GM18526 (cell line): ENCODE data around the gene TAAR2.

Experiments
- POLR2A ChIP-seq: IDR thresholded peaks from 3 replicates; pipeline ENCODE4 v1.6.1; 2011; ENCODE audit not compliant: insufficient read length; ENCODE audit errors: extremely low read depth

Gene TAAR2

DNA sequence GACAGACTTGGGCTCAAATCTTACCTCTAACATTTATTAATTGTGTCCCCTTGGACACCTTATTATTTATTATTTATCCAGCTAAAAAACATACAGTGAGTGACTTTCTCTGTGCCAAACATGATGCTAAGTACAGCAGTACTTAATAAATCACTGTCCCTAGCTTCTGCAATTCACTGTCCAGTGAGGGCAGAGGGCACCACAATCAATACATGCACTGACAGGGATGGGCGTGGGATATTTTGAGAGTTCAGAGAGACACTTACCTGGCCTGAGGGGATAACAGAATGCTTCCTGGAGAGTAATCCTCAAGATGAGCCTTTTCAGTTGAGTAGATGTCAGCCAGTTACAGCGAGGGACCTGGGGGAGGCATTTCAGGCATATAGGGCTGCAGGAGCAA, 9.3 kb upstream of the TAAR2 start:
- TF ChIP-seq POLR2A: no peak

- TF ChIP-seq POLR2A: no peak
Measured at GRCh38 chr6:132623106-132623845, 799 bp downstream of the TAAR2 start.

DNA sequence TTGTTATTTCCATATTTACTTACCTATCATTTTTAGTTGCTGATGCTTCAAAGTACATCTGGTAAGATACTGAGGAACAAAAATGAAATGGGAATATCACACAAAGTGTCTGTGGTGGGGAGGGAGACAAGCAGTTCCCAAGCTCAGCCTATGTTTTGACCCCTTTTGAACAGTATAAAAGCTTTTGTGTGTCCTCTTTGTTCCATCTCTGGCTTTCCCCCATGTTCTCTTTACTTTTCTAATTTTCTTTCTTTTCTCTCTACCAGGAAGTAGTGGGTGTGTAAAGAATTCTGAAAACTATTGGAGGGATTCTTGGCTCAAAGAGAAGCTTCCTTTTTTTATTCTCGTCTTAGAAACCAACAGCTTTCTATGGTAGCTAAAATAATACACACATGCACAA, 7.4 kb downstream of the TAAR2 start:
- TF ChIP-seq POLR2A: no peak

DNA sequence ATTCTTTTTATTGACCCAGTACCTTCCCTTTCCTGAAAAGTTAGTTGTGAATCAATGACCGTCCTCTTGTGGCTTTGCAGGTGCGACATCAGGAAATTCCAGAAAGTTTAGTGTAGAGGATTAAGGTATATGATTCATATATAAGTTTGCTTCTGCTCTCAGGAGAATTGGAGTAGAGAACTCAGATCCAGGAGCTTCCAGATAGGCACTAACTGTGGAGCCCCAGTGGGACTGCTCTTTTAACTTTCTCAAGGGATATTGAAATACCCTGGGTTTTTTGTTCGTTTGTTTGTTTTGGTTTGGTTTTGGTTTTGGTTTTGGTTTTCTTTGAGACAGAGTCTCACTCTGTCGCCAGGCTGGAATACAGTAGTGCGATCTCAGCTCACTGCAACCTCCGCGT, 9.5 kb downstream of the TAAR2 start:
- TF ChIP-seq POLR2A: no peak

DNA sequence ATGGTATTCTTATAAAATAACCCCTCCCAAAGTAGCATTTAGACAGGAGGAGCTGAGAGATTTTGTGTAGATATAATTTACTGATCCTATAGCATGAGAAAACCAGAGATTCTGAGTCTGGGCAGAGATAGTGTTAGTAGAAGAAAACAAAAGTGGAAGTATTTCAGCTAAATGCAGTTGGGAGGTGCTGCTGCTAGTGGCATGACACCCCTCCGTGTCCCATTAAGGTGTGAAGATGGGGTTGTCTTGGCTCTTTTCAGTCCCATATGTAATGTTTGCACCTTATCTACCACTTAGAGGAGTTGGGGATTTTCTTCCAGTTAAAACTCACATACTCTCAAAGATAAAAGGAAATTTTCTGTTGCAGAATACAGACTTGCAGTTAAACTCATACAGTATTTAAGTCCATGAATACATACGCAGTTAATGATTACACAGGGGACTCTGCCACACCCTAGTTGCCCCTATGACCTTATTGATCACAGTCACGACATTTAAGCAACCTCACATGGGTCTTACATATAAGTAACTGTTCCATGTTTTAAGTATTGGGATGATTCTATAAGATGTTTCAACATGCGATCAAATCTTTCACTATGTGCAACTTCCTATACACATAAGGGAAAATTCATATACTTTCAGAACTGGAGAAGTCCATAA, 11.5 kb downstream of the TAAR2 start:
- no peak for TF ChIP-seq POLR2A

GRCh38 chr6:132611616-132612015, 12.5 kb downstream of the TAAR2 start:
- no peak for TF ChIP-seq POLR2A

DNA sequence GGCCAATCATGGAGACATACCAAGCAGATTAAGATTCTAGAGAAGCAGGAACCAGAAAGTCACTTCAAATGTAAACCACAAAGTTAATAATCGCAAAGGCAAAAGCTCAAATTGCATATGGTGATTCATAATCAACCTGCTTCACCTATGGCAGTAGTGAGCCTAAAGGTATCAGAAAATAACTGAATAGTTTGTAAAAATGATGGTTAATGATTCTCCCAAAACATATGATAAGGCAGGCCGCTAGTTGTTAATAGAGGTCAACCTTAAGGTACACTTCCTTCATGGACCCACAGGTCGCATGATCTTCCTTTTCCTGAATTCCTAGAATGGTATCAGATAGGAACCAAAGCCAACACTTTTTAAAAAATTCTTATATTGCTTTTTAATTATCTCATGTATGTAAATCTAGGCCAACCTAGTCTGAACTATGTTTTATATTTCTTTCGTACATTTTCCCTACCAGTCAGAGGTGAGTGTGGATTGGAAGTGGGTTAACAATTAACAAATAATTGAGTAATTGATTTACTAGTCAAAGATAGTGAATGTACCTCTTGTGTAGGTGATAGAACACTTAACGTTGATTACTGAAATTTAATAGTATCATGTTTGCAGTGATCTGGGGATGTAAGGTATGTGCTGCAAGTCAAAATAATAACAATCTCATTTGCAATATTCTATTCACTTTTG, 16.4 kb downstream of the TAAR2 start:
- no peak for TF ChIP-seq POLR2A

DNA sequence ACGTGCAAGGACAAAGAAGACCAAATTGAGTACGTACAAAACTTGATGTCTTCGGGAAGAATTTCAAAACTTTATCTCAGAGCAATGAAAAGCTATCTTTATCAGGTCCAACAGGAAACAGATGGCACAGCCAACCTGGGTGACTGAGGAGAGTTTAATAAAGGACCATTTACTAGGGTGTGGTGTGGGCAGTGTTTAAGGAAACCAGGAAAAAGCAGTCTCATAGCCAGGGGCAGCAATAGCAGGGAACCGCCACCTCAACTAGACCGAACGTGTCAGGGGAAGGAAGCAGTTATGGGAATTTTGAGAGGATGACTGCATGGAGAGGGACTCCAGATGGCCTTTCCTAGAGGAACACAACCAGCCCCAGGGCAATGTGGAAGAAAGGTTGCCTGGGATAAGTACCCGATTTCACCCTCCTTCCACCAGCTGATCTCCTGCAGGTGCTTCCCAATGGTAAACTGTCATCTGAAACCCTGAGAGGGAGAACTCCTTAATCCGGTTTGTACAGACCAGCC, 19.4 kb downstream of the TAAR2 start:
- no peak for TF ChIP-seq POLR2A

GRCh38 chr6:132598473-132598872, 25.6 kb downstream of the TAAR2 start:
- TF ChIP-seq POLR2A: no peak

- no peak for TF ChIP-seq POLR2A
Measured at GRCh38 chr6:132596201-132596600, 27.9 kb downstream of the TAAR2 start.

DNA sequence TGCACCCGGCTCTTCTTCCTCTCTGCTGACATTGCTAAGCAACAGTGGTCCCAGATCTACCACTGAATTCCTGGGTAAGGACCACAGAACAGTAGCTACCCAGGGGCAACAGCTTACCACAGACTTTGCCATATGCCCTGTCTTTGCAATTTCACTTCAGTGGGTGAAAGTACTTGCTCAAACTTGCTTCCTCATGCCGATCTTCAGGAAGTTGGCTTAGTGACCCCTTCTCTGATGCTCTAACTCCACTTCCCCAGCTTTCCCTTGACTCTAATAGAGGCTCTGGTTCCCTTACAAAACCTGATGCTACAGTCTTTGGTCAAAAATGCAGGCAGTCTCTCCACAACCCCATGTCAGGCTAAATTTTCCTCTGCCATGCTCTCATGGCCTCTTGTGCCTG, 31.2 kb downstream of the TAAR2 start:
- no peak for TF ChIP-seq POLR2A

GRCh38 chr6:132590362-132590761, 33.7 kb downstream of the TAAR2 start:
- TF ChIP-seq POLR2A: no peak

GRCh38 chr6:132589454-132589853, 34.6 kb downstream of the TAAR2 start, which contains the start of gene TAAR5:
TSS of gene TAAR5 (minus strand) at chr6:132589741. CDS start at chr6:132589686, 55 bp downstream.
- TF ChIP-seq POLR2A: no peak

DNA sequence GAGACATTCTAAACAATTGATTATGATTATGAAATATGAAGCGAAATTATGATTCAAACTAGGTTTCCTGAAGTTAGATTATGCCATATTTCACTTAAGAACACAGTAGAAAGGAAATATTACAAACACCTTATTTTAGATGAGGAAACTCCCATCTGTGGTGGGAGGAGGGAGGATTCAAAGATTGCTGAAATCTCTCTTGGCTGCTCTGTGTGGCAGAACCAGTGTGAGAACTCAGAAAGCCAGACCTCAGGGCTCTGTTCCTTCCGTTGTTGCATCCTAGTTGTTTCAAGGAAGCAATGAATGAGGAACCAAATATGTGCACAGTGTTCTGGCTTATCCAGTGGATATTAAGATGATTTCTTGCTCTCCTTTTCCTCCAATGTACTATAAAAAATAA, 36.7 kb downstream of the TAAR2 start:
- no peak for TF ChIP-seq POLR2A

- no peak for TF ChIP-seq POLR2A
Measured at GRCh38 chr6:132584698-132585097, 39.4 kb downstream of the TAAR2 start.

DNA sequence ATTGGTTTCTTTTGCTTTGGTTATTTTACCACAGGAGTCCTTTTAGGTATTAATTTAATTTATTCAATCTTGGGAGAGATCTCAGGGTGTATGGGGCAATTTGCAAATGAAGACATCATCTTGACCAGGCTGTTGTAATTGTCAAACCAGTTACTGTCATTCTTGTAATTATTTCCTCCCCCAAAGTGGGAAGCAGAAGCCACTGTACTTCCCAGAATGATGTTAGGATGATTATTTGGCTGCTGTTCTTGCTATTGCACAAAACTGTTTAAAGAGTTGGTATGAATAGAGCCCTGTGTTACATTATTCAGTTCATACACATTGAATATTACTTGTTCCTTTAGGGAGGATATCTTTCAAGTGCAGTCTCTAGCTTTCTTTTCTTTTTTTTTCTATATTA, 52.3 kb downstream of the TAAR2 start:
- TF ChIP-seq POLR2A: no peak

DNA sequence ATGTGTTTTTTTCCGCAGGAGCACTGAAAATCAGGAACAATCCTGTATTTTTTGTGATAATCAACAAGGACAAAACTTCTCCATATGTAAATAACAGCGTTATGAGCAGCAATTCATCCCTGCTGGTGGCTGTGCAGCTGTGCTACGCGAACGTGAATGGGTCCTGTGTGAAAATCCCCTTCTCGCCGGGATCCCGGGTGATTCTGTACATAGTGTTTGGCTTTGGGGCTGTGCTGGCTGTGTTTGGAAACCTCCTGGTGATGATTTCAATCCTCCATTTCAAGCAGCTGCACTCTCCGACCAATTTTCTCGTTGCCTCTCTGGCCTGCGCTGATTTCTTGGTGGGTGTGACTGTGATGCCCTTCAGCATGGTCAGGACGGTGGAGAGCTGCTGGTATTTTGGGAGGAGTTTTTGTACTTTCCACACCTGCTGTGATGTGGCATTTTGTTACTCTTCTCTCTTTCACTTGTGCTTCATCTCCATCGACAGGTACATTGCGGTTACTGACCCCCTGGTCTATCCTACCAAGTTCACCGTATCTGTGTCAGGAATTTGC, 53.8 kb downstream of the TAAR2 start, which contains the start of gene TAAR6:
TSS of gene TAAR6 (plus strand) at position 102 of the 557 bp plus-strand sequence. CDS start at position 102, 0 bp downstream.
- TF ChIP-seq POLR2A: no peak
